GM12865 (cell line): ENCODE results near the gene FCN3.

ENCODE experiments used
- DNase-seq: peaks from one replicate; pipeline ENCODE4 v3.0.0; 2010; ENCODE audit warnings: low read depth
- H3K4me3 ChIP-seq: 2 replicates; pipeline ENCODE4 v1.5.1; 2011; ENCODE audit warnings: mild to moderate bottlenecking, low read depth, low read length, control low read depth
- TF ChIP-seq, protein P1 (sequence below): IDR thresholded peaks from 2 replicates; pipeline ENCODE4 v1.5.1; 2011; ENCODE audit warnings: low read length, control low read depth, low read depth, inconsistent platforms; ENCODE audit not compliant: insufficient read depth; ENCODE audit errors: missing control alignments

Gene FCN3

DNA sequence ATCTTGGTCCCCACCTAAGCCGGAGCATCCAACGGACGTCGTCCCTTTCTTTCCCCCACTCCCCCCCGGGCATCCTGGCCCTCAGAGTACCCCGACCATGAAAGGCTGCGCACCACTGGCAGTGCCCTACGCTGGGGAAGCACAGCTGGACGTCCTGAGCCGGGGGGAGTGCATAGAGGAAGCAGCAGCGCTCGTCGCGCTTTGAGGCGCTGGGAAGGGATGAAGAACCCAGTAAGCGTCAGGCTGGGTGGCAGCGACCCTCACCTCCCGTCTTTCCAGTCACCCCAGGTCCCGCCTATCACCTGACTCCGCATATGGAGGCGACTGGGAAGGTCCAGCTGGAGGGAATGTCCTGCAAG, 13.6 kb downstream of the FCN3 start:
- DNase-seq, result no peak
- TF ChIP-seq, protein P1, sequence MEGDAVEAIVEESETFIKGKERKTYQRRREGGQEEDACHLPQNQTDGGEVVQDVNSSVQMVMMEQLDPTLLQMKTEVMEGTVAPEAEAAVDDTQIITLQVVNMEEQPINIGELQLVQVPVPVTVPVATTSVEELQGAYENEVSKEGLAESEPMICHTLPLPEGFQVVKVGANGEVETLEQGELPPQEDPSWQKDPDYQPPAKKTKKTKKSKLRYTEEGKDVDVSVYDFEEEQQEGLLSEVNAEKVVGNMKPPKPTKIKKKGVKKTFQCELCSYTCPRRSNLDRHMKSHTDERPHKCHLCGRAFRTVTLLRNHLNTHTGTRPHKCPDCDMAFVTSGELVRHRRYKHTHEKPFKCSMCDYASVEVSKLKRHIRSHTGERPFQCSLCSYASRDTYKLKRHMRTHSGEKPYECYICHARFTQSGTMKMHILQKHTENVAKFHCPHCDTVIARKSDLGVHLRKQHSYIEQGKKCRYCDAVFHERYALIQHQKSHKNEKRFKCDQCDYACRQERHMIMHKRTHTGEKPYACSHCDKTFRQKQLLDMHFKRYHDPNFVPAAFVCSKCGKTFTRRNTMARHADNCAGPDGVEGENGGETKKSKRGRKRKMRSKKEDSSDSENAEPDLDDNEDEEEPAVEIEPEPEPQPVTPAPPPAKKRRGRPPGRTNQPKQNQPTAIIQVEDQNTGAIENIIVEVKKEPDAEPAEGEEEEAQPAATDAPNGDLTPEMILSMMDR, result no peak
- no peak overlapping the region for H3K4me3 ChIP-seq

DNA sequence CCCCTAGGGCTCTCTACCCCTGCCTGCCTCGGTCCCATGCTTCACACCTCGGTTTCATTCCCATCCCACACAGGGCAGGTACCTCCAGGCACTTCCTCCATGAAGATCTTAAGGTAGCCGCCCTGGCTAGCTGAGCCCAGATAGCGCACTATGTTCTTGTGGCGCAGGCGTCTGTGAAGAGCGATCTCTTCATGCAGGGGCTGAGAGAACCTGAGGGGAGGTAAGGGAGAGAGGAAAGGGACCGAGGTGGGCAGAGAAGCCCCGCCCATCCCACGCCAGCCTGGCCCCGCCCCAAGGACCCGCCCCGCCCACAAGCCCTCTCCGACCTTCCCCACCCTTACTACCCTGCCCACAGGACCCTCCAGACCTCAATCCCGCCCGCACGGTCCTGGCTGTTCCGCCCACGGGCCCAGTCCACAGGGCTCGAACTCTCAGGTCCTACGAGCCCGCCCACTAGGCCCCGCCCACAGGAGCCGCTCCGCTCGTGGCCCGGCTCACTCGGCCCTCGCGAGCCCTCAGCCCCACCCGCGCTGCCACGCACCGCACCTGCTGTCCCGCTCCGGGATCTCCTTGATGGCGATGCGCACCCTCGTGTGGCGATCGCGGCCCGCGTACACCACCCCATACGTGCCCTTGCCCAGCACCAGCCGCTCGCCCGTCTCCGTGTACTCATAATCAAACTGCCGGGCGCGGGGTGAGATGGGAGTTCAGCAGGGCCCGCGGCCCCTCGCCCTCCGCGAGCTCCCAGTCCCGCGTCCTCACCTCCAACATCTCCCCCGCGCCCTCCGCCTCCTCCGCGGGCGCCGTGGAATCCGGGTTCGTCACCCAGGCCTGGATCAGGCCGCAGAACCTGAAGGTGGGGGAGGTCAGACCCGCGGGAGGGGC, 14.2 kb downstream of the FCN3 start:
- TF ChIP-seq, protein P1, result no peak
- DNase-seq, result peak; percentile 42
- H3K4me3 ChIP-seq, result peak overlapping the region; percentile 17; the same call in 1 of the 2 replicates

DNA sequence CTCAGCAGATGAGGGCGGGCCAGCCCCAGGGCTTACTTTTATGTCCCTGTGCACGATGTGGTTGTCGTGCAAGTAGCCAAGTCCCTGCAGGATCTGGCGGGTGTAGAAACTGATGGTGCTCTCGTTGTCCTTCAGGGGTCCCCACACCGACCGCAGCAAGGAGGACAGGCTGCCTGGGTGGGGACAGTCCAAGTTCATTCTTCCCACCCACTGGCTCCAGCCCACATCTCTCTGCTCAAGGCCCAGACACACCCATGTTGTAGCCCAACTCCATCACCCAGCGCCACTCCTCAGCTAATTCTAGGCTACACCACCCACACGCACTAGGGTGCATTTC, 14.8 kb downstream of the FCN3 start:
- no peak overlapping the region for H3K4me3 ChIP-seq
- DNase-seq, result no peak
- TF ChIP-seq, protein P1, result no peak

DNA sequence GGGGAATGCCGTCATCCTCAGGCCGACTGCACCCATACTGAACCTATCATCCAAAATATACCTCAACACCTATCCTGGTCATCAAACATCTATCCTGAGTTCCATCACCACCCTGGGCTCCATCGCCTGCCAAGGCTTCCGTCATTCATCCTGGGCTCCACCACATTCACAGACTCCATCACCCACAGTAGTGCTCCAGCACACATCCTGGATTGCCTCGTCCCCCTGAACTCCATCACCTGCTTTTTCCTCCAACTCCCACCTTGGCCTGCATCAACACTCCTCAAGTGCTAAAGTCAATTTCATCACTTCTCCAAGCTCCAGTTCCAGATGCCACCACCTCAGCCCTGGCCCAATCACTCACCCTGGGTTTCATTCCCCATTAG, 15.7 kb downstream of the FCN3 start:
- no peak for DNase-seq
- no peak overlapping the region for H3K4me3 ChIP-seq
- TF ChIP-seq, protein P1, result no peak

DNA sequence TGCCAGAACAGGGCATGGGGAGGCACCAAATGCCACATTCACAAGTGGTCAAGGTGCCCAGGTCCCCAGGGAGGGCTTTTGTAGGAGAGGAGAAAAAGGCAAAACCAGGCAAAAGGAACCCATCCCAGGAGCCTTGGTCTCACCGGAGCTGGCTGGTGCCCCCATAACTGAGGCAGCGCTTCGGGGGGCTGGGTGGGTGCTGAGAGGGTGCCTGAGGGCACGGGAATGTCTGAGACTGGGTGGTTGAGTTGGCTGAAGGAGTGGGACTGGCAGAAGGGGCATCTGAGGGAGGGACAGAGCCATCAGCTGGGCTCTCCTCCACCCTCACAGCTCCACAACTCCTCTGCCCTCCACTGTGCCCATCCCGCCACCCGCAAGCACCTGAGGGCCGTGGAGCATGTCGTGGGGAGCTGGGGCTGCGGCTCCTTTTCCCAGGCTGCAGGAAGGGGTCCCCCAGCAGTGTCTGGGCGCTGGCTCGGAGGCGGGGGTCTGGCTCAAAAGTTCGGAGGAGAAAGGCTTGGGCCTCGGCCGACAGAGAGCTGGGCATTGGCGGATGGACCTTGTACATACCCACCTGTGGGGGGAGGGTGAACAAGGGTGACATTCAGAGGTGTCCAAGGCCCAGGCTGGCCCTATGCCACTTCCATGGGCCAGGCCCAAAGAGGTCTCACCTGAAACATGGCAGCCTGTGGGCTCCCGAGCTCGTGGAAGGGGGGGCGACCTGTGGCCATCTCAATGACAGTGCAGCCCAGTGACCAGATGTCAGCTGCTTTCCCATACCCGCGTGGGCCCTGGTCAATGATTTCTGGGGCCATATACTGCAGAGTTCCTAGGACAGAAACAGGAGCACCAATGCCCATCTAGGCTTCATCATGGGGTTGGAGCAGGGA, 16.3 kb downstream of the FCN3 start:
- H3K4me3 ChIP-seq, result no peak overlapping the region
- TF ChIP-seq, protein P1, result no peak

DNA sequence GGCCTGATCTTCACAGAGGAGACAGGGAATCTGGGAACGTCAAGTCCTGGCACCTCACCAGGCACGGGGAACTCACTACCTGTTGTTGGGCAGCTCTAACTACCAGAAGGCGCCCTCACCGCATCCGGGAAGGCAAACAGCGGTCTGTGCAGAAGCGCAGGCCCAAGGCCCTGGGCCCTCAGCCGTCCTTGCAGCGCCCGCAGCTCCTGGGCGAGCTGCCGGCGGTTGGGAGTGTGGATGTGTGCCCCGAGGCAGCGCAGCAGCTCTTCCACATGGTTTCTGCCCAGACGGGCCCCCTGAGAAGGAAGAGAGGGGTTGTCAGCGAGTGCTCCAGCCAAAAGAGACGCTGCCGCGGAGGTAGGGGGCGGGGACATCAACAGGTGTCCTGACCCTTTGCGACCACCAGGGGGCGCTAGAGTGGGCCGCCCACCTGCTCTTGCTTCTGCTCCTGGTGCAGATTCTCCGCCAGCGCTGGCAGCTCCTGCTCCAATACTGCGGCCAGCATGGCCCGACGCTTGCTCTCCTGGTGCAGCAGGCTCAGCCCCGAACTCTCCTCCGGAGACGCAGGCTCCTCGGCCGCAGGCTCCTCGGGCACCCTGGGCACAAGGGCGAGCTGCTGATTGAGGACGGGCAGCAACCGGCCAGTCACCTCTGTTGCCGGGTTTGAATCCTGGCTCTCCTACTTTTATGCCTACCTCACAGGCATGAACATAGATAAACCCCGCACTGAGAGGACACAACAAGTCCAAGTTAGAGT, 17.2 kb downstream of the FCN3 start:
- H3K4me3 ChIP-seq, result no peak overlapping the region
- DNase-seq, result peak; percentile 77
- TF ChIP-seq, protein P1, result peak; percentile 94

More for the DNA sequence above, 16.3 kb downstream of the FCN3 start:
- DNase-seq, result no peak
